Activated naive CD8-positive, alpha-beta T cell (primary cell): ENCODE measurements around the gene EMP2.
"Not testable (repeated sequence)": the region's sequence is repeated elsewhere in the genome, so short reads cannot be mapped to it uniquely, and the experiment has no call there.

Source experiments
- H3K27ac Mint-ChIP-seq: one replicate; pipeline ENCODE4 v1.8.0; 2021; ENCODE audit warnings: mixed read lengths
- H3K27me3 Mint-ChIP-seq: one replicate; pipeline ENCODE4 v1.8.0; 2021; ENCODE audit warnings: mixed read lengths
- H3K36me3 Mint-ChIP-seq: one replicate; pipeline ENCODE4 v1.8.0; 2021; ENCODE audit warnings: mixed read lengths
- H3K4me1 Mint-ChIP-seq: one replicate; pipeline ENCODE4 v1.8.0; 2021; ENCODE audit warnings: low read depth, mixed read lengths
- H3K4me3 Mint-ChIP-seq: one replicate; pipeline ENCODE4 v1.8.0; 2021; ENCODE audit warnings: mild to moderate bottlenecking, mixed read lengths
- H3K9me3 Mint-ChIP-seq: one replicate; pipeline ENCODE4 v1.8.0; 2021; ENCODE audit warnings: low read depth, mixed read lengths

EMP2 gene

DNA sequence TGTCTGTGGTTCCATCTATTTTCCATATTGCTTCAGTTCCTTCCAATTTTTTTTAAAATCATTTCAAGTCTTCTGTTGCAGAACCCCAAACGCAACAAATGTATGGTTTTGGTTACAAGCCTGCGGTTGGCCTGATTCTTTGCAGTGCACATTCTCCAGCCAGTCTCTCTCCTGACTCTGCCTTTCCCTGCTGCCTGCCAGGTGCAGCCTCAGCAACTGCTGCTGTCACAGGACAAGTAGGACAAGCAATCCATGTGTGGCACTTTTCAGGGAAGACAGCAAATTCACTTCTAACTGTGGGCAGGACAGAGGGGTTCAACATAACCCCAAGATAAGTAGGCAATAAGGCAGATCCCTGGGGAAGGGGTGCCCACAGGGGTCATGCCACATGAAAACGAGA lies 24.2 kb downstream of the EMP2 start:
- Mint-ChIP-seq H3K4me3 (no peak overlapping the region), H3K36me3 (no peaks in the 10 kb centered on the region), H3K27ac (no peak overlapping the region), H3K27me3 (peaks cover 5% of the 10 kb centered on the region), H3K4me1 (peaks cover 8% of the 10 kb centered on the region), H3K9me3 (no peaks in the 10 kb centered on the region)

- Mint-ChIP-seq H3K27ac (no peak overlapping the region), H3K9me3 (no peaks in the 10 kb centered on the region), H3K27me3 (peaks cover 5% of the 10 kb centered on the region), H3K4me1 (peaks cover 8% of the 10 kb centered on the region), H3K4me3 (no peak overlapping the region), H3K36me3 (no peaks in the 10 kb centered on the region)
These were observed 25.8 kb downstream of the EMP2 start for GRCh38 chr16:10554569-10554968.

- Mint-ChIP-seq H3K9me3 (peaks cover 11% of the 10 kb centered on the region), H3K27ac (peak overlapping the region; percentile 30), H3K4me3 (peak overlapping the region; percentile 84), H3K4me1 (peaks cover 8% of the 10 kb centered on the region), H3K36me3 (peaks cover 7% of the 10 kb centered on the region), H3K27me3 (peaks cover 5% of the 10 kb centered on the region)
These were observed 27.4 kb downstream of the EMP2 start for GRCh38 chr16:10552998-10553491.

DNA sequence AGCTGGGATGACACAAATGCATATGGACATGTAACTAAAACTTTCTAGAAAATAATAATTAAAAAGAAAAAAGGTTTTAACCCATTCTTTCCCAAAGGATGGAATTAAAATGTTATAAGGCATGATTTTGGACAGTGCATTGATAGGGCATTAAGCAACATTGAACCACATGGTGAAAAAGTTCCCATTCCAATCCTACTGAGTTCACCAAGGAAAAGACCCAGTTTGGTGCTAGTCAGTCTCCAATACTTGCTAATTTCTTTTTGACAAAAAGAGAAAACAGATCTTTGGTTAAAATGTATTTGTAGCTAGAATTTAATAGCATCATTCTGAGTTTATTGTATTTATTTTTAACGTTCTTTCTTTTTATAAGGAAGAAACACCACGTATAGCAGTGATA lies 28.1 kb downstream of the EMP2 start:
- Mint-ChIP-seq H3K9me3 (peaks cover 14% of the 10 kb centered on the region), H3K4me1 (peaks cover 8% of the 10 kb centered on the region), H3K4me3 (no peak overlapping the region), H3K27ac (no peak overlapping the region), H3K27me3 (peaks cover 5% of the 10 kb centered on the region), H3K36me3 (peaks cover 7% of the 10 kb centered on the region)

DNA sequence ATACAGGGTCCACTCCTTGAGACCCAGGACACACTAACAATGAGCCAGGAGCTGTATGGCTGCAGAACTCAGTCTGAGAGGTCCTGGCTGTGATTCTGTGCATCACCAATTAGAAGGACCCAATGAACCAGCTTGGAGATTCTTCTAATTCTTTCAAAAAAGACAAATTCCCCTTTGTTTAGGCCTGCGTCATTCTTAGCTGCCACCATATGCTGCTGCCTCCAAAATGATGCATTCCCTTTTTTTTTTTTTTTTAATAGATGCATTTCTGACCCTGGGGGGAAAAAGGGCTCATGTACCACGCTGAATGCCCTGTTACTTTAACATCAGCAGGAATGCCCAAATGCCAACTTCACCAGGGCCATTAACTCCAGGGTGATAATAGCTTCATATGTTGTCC lies 28.5 kb downstream of the EMP2 start:
- H3K27ac Mint-ChIP-seq: no peak overlapping the region
- no peak overlapping the region for H3K4me3 Mint-ChIP-seq

GRCh38 chr16:10548404-10548803 lies 32.0 kb downstream of the EMP2 start:
- Mint-ChIP-seq H3K4me3 (no peak overlapping the region), H3K27ac (no peak overlapping the region), H3K9me3 (peaks cover 15% of the 10 kb centered on the region), H3K4me1 (peaks cover 6% of the 10 kb centered on the region), H3K36me3 (peaks cover 7% of the 10 kb centered on the region), H3K27me3 (peaks cover 3% of the 10 kb centered on the region)

More for the DNA sequence above, 28.5 kb downstream of the EMP2 start:
- Mint-ChIP-seq H3K27me3 (peaks cover 5% of the 10 kb centered on the region), H3K4me1 (peaks cover 8% of the 10 kb centered on the region), H3K9me3 (peaks cover 15% of the 10 kb centered on the region), H3K36me3 (peaks cover 7% of the 10 kb centered on the region)

GRCh38 chr16:10547708-10548107 lies 32.7 kb downstream of the EMP2 start:
- peaks cover 15% of the 10 kb centered on the region for H3K9me3 Mint-ChIP-seq
- peaks cover 7% of the 10 kb centered on the region for H3K36me3 Mint-ChIP-seq
- H3K27ac Mint-ChIP-seq: no peak overlapping the region
- peaks cover 1% of the 10 kb centered on the region for H3K4me1 Mint-ChIP-seq
- H3K27me3 Mint-ChIP-seq: peaks cover 3% of the 10 kb centered on the region
- no peak overlapping the region for H3K4me3 Mint-ChIP-seq

DNA sequence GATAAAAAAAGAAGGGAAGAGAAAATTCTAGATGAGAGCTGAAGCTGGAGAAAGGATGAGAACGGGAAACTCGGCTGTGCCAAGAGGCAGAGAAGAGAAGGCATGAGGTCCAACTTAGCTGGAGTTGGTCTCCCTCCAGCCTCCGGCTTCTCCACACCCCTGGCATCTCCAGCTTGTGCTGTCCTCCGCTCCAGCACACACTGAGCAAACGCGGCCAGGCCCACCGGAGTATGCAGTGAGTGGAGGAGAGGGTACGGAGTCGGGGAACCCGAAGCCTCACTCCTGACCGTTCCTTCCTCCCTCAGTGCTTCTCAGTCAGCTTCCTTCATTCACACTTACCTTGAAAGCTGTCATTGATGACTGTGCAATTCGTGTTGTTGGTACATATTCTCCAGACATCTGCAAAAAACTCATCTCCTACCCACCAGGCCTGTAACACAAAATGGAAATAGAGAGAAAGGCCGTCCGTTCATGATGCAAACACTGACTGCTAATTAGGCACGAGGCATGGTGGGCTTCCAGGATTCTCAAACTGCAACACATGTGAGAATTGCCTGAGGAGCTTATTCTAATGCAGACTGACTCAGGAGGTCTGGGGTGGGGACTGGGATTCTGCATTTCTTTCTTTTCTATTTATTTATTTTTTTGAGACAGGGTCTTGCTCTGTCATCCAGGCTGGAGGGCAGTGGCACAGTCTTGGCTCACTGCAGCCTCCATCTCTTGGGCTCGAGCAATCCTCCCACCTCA lies 37.0 kb downstream of the EMP2 start:
- no peak overlapping the region for H3K27ac Mint-ChIP-seq
- H3K4me1 Mint-ChIP-seq: no peaks in the 10 kb centered on the region
- no peaks in the 10 kb centered on the region for H3K36me3 Mint-ChIP-seq
- H3K9me3 Mint-ChIP-seq: peaks cover 8% of the 10 kb centered on the region
- H3K27me3 Mint-ChIP-seq: no peaks in the 10 kb centered on the region
- no peak overlapping the region for H3K4me3 Mint-ChIP-seq

- H3K4me3 Mint-ChIP-seq: no peak overlapping the region
These were observed 39.0 kb downstream of the EMP2 start for GRCh38 chr16:10541366-10541765.

GRCh38 chr16:10539793-10540192 lies 40.6 kb downstream of the EMP2 start:
- Mint-ChIP-seq H3K27me3 (peaks cover 3% of the 10 kb centered on the region), H3K36me3 (no peaks in the 10 kb centered on the region), H3K9me3 (no peaks in the 10 kb centered on the region), H3K4me1 (no peaks in the 10 kb centered on the region), H3K4me3 (no peak overlapping the region), H3K27ac (no peak overlapping the region)

More at GRCh38 chr16:10541366-10541765, 39.0 kb downstream of the EMP2 start:
- no peaks in the 10 kb centered on the region for H3K9me3 Mint-ChIP-seq
- H3K4me1 Mint-ChIP-seq: no peaks in the 10 kb centered on the region
- no peaks in the 10 kb centered on the region for H3K36me3 Mint-ChIP-seq
- H3K27ac Mint-ChIP-seq: no peak overlapping the region
- peaks cover 3% of the 10 kb centered on the region for H3K27me3 Mint-ChIP-seq

DNA sequence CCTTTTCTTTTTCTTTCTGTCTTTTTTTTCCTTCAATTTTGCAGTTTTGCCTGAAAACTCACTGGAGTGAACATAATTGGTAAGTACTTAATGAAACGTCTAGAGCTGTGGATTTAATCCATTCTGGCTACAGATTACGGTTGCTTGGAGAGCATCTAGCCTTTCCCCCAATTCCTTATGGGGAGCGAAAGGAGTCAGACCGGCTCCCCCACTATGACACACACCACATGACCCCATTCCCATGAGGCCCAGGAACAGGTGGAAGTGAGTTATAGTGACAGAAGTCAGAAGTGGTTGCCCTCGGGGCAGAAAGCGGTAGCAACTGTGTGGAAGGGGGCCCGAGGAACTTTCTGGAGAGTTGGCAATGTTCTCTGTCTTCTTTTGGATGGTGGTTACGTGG lies 41.2 kb downstream of the EMP2 start:
- H3K27me3 Mint-ChIP-seq: peaks cover 3% of the 10 kb centered on the region
- H3K36me3 Mint-ChIP-seq: no peaks in the 10 kb centered on the region
- no peaks in the 10 kb centered on the region for H3K9me3 Mint-ChIP-seq
- H3K4me1 Mint-ChIP-seq: no peaks in the 10 kb centered on the region
- H3K4me3 Mint-ChIP-seq: no peak overlapping the region
- H3K27ac Mint-ChIP-seq: no peak overlapping the region

DNA sequence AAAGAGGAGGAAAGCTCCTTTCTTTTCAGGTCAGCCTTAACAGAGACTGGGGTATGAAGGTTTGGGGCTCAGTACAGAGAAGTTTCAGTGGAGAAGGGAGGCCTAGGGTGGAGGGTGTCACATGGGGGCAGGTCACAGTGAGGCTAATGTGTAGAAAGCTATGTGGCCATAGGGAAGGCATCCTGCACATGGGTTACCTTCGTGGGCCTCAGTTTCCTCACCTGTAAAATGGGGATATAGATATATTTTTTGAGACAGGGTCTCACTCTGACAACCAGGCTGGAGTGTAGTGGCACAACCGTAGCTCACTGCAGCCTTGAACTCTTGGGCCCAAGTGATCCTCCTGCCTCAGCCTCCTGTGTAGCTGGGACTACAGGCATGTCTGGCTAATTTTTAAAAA lies 41.8 kb downstream of the EMP2 start:
- H3K9me3 Mint-ChIP-seq: no peaks in the 10 kb centered on the region
- H3K4me3 Mint-ChIP-seq: no peak overlapping the region
- H3K27ac Mint-ChIP-seq: no peak overlapping the region
- peaks cover 3% of the 10 kb centered on the region for H3K27me3 Mint-ChIP-seq
- H3K4me1 Mint-ChIP-seq: no peaks in the 10 kb centered on the region
- no peaks in the 10 kb centered on the region for H3K36me3 Mint-ChIP-seq

GRCh38 chr16:10537946-10538345 lies 42.5 kb downstream of the EMP2 start:
- H3K27ac Mint-ChIP-seq: no peak overlapping the region

GRCh38 chr16:10536814-10537389 lies 43.5 kb downstream of the EMP2 start:
- Mint-ChIP-seq H3K36me3 (no peaks in the 10 kb centered on the region), H3K4me1 (no peaks in the 10 kb centered on the region), H3K27me3 (peaks cover 3% of the 10 kb centered on the region), H3K9me3 (no peaks in the 10 kb centered on the region), H3K4me3 (no peak overlapping the region), H3K27ac (no peak overlapping the region)

More at GRCh38 chr16:10537946-10538345, 42.5 kb downstream of the EMP2 start:
- Mint-ChIP-seq H3K4me1 (no peaks in the 10 kb centered on the region), H3K36me3 (no peaks in the 10 kb centered on the region), H3K9me3 (no peaks in the 10 kb centered on the region), H3K4me3 (no peak overlapping the region), H3K27me3 (peaks cover 3% of the 10 kb centered on the region)

- not testable (repeated sequence) for H3K9me3 Mint-ChIP-seq, H3K4me3 Mint-ChIP-seq, H3K36me3 Mint-ChIP-seq, H3K4me1 Mint-ChIP-seq, H3K27me3 Mint-ChIP-seq, H3K27ac Mint-ChIP-seq
These were observed 44.1 kb downstream of the EMP2 start for GRCh38 chr16:10536328-10536727.

- Mint-ChIP-seq H3K27ac (no peak overlapping the region), H3K36me3 (no peaks in the 10 kb centered on the region), H3K4me3 (no peak overlapping the region), H3K27me3 (peaks cover 3% of the 10 kb centered on the region), H3K4me1 (no peaks in the 10 kb centered on the region), H3K9me3 (no peaks in the 10 kb centered on the region)
These were observed 44.9 kb downstream of the EMP2 start for GRCh38 chr16:10535461-10535860.
